Stimulated activated CD8-positive, alpha-beta memory T cell treated with anti-CD3 and anti-CD28 coated beads, Interleukin-7, amount 100 ng/mL, for 4 hours (primary cell): ENCODE results near the gene PPFIA2.

Experiments
- DNase-seq, 2 donors: peaks; one replicate each; pipeline ENCODE4 v3.0.0-alpha.2; 2020; ENCODE audit warnings: low read depth in 2 of 2

The PPFIA2 gene

DNA sequence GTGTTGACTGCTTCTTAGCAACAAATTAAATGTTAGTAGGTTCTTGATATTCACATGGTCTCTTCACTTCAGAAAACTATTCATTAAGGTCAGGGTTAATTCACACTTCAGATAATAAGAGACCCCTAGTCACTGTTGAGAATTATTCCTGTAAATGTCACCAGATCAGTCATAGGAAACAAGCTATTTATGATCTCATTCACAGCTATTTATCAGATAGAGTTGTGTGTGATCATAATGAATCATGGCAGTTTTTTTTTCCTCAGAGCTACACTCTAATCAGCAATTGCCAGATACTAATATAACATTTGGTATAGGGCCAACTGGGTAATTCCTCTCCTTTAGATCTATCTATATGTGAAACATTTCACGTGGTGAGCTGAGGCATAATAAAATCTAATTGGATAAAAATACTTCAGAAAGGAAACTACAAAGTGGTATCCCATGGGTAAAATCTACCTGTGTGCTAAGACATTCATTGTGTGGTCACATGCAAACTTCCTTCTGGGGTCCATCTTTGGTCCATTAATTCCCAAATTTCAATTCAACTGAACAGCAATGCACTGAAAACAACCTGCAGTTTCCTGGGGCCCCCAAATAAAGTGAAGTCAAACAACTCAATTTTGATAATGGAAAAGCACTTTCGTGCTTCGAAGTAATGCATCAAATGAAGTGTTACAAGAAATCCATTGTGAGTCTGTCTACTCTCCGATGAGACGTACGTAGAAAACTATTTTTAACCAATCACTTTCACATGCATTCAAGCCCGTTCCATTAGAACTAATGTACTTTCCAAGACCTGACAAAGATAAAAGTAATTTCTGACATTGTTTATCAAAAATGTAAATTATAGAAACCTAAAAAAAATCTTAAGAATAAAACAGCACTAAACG, 484.3 kb downstream of the PPFIA2 start:
- DNase-seq = no peak

GRCh38 chr12:81270385-81270784, 488.8 kb downstream of the PPFIA2 start:
- DNase-seq = no peak

GRCh38 chr12:81263072-81263471, 496.1 kb downstream of the PPFIA2 start:
- no peak for DNase-seq

GRCh38 chr12:81261508-81262207, 497.5 kb downstream of the PPFIA2 start:
- DNase-seq = no peak

GRCh38 chr12:81259360-81259759, 499.8 kb downstream of the PPFIA2 start:
- no peak for DNase-seq

DNA sequence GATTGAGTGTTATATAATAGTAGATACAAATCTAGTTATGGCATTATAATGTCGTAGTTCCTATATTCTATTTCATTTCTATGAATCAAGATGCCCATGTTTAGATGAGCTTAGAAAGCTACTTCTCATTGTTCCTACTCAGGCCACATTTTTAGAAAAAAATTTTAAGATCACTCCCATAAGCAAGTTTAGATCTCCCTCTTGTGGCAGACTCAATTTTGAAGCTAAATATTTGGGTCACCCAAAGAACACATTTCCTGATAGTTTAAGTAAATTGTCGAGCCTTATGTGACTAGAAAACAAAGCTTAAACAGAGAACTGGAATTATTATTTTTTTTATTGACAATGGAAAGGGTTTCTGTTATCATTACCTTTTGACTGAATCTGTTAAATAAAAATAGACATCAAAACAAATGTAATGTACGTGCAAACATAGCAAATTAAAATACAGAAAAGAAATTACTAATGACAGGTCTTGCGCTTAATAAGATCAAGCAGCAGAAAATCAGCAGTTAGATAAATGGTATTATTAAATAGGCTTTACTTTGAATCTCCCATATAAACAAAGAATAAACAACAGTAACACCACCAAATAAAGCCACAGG, 501.1 kb downstream of the PPFIA2 start:
- no peak for DNase-seq

DNA sequence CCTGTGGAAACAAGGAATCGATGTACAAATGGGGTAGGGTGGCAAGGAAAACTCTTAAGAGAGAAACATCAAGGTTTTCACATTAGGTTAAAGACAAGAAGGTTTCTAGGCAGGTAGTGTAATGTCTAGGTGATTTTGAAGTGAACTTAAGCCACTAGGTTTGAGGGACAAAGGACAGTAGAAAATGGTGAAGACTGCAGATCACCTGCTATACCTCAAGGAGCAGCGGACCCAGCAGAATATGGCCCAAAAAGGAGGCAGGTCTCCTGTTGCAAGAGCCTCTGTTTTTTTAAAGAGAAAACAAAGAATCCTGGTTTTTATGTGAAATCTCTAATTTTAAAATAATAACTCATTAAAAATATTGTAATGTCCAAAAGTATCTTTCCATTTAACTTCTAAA, 503.2 kb downstream of the PPFIA2 start:
- DNase-seq = no peak

DNA sequence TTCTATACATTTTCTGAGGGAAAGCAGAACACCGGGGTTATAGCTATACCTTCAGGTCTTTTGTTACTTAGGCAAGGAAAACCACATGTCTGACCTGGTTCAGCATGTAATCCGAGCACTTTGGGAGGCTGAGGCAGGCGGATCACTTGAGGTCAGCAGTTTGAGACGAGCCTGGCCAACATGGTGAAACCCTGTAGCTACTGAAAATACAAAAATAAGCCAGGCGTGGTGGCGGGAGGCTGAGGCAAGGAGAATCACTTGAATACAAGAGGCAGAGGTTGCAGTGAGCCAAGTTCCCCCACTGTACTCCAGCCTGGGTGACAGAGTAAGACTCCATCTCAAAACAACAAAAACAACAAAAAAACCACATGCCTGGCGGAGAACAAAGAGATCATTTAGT, 503.7 kb downstream of the PPFIA2 start:
- no peak for DNase-seq

- DNase-seq = no peak
Observed at GRCh38 chr12:81253360-81253759, 505.8 kb downstream of the PPFIA2 start.

DNA sequence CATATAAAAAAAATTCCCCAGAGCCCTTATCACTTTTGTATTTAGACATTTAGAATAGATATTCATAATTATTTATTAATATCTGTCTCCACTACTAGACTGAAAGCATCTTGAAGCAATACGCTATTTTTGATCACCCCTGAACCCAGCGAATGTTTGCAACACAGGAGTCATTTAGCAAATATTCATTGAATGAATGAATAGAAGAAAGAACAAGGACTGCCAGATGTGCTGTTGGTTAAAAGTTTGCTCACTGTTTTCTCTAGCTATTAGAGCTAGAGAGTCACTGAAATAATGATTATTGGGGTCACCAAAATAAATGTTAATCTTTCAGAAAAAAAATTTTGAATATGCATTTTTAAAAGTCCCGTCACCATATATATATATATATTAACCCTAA, 506.9 kb downstream of the PPFIA2 start:
- no peak for DNase-seq

DNA sequence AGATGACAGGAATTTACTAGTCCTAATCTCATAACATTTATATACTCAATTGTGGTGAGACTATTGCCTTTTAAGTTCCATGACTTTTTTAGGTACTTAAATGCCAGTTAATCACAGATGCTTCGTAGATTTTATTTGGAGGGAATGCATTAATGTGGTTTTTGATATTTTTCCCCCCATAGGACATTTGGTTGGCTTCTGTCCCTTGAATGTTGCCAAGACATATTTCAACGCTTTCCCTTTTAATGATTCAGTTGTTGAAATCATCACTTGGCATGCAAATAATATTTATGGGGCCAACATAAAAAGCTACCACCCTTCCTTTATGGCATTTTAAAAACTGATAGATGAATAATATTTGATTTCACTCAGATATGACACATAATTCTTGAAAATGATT, 509.2 kb downstream of the PPFIA2 start:
- DNase-seq = no peak

- no peak for DNase-seq
Observed at GRCh38 chr12:81245907-81246570, 513.1 kb downstream of the PPFIA2 start.

DNA sequence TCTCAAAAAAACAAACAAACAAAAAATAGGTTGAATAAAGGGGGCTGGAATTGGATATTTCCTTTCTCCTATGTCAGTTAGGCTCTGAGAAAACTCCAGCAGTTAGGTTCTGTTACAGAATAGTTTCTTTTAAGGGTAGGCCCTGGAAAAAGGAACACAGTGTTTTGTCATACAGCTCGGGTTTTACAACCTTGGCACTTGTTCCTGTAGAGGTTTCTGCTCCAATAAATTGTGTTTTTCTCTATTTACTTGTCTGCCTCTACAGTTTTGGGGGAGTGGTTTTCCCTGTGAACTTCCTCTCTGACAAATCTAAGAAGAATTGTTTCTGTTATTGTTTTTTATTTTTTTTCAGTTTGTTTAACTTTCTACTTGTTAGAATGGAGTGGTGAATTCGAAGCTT, 513.7 kb downstream of the PPFIA2 start:
- no peak for DNase-seq

GRCh38 chr12:81231574-81232368, 527.4 kb downstream of the PPFIA2 start:
- no peak for DNase-seq

DNA sequence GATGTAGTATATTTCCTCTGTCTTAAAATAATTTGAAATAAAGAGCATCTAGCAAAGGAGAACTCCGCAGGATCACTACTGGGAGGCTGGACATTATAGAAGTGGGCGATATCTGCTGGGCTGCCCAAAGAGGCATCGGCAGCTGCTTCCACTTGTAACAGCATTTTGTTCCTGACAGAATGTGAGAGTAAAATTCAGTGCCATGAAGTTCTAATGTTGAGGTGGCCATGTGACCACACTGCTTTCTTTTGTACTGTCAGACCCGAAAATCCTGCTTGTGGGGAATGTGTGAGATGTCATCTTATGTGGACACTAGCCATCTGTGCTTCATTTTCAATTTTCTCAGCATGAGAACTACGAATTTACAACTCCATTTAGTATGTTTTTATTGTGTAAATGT, 529.4 kb downstream of the PPFIA2 start:
- DNase-seq = no peak

- DNase-seq = no peak
Observed at GRCh38 chr12:81224626-81225025, 534.5 kb downstream of the PPFIA2 start.

DNA sequence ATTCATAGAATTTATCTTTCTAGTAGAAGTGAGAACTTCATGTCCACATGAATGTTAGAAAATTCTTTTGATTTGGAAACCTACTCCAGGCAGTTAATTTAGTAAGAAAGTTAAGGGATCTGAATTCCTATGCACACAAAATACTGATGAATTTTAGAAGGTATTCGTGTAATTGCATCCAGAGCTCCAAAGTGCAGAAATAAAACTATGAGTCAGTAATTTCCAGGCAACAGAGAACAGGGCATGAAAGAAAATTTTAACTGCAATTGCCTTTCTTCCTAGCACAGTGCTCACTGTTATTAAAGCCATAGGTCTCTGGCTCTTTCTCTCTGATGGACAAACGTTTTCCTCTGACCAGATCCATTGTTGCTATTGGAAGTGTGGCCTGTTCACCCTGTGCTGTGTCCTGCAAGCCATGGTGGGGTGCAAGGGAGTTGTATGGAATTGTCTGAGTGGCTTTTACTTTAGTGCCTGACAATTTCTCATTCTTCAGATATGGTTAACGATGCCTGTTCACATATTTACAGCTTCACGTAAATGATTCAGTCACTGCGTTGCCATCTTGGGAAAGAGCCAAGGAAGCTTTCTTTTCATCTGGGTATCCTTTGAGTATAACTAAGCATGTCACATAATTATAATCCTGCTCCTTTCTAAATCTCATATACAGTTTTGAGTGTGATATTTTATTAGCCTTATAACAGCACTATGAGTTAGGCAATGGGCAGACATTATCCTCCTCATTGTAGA, 536.1 kb downstream of the PPFIA2 start:
- DNase-seq = no peak

DNA sequence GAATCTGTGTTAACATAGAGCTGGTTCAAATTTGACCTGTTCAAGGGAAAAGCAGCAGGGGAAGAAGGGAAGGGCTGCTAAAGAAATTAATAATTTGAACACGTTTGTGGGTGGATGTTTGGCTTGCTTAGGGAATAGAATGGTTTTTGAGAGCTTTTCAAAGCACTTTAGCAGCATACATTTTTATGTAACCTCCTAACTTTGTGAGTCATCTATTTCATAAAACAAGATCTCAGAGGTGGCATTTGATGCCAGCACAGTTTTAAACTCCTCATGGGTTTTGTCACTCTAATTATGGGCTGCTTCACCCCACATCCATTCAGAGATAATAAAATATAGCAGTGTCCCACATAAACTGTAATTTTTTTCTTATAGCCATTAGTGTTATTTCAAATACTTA, 537.5 kb downstream of the PPFIA2 start:
- no peak for DNase-seq

DNA sequence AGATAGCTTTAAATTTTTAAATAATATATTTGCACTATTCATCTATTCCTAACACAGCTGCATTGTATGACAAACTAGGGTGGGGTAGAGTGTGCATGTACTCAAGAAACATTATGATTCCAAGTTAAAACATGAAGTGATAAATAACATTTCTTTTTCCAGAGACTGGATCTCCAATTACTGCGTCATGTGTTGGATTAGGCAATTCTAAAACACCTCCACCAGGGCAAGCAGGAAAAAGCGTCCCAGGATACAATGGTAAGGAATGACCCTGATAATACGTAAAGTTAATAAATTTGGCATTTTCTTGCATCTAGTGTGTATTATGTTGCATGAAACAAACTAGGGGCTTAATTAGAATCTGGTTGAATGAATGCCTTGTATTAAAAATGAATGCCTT, 542.4 kb downstream of the PPFIA2 start:
- no peak for DNase-seq

DNA sequence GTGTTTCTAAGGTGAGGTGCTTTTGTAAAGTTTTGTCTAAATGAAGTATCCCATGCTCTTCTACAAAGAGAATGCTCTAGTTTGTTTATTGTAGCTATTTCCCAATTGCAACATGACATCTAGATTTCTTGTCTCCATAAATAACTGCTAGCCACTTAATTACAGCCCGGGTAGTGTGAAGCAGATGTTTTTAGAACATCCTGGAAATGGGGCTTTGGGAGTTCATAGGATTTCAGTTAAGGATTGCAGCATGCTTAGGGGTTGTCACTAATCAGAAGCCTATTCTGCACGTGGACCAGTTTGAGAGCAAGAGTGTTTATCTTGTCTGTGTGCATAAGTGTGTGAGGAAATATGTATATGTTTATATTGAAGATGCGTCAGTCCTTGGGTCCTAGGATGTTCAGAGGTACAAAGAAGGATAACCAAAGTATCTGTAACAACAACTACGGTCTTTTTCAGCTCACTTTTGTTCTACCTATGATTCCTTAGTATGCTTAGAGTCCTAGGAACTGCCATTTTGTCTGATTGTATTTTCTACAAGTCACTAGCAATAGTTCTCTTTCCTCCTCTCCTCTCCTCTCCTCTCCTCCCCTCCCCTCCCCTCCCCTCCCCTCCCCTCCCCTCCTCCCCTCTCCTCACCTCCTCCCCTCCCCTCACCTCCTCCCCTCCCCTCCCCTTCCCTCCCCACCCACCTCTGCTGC, 546.0 kb downstream of the PPFIA2 start:
- DNase-seq = no peak
